C4-2B (cell line): ENCODE measurements around the gene FAM13B.

Source experiments
- ZFX ChIP-seq: fragments of 450-650 bp; IDR thresholded peaks from 2 replicates; pipeline ENCODE4 v1.6.1; 2017
- TF ChIP-seq, protein P1 (sequence below): fragments of 450-650 bp; conservative IDR thresholded peaks from 2 replicates; pipeline ENCODE4 v1.5.1; 2017; ENCODE audit warnings: mild to moderate bottlenecking

DNA sequence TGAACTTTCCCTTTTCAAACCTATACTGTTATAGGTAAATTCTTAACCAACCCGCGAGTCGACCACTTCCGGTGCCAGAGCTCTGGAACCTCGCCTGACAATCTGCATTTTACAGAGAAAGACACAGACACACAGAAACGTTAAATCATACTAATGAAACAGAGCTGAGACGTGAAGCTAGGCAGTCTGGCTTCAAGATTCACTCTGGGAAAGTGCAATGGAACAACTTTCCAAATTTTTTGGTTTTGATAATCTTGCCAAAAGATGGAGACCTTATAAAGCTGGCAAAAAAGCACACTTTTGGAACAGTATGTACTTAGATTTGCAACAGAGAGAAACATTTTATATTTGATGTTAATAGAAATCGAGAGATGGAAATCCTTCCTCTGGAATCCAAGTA lies 35.1 kb upstream of the FAM13B start:
- TF ChIP-seq, protein P1, sequence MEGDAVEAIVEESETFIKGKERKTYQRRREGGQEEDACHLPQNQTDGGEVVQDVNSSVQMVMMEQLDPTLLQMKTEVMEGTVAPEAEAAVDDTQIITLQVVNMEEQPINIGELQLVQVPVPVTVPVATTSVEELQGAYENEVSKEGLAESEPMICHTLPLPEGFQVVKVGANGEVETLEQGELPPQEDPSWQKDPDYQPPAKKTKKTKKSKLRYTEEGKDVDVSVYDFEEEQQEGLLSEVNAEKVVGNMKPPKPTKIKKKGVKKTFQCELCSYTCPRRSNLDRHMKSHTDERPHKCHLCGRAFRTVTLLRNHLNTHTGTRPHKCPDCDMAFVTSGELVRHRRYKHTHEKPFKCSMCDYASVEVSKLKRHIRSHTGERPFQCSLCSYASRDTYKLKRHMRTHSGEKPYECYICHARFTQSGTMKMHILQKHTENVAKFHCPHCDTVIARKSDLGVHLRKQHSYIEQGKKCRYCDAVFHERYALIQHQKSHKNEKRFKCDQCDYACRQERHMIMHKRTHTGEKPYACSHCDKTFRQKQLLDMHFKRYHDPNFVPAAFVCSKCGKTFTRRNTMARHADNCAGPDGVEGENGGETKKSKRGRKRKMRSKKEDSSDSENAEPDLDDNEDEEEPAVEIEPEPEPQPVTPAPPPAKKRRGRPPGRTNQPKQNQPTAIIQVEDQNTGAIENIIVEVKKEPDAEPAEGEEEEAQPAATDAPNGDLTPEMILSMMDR = no peak
- TF ChIP-seq ZFX = no peak
